CD14-positive monocyte (primary cell): ENCODE results near the gene TANC1. TPM values are rescaled to one million over a fixed set of nuclear protein-coding genes. Genes with fewer than 3 reads are reported as not detected.

ENCODE experiments used
- DNase-seq, 3 donors: peaks; one replicate each; pipeline ENCODE4 v3.0.0-alpha.2; 2011 to 2022
- H2AFZ ChIP-seq: 2 replicates; pipeline ENCODE4 v1.6.0; 2012; ENCODE audit warnings: mild to moderate bottlenecking, low read depth, low read length, inconsistent platforms; ENCODE audit not compliant: insufficient read depth, poor library complexity, severe bottlenecking
- H3K27ac ChIP-seq, 2 donors: 1 replicate in 1 of 2; 2 replicates in 1 of 2; pipeline ENCODE4 v1.5.1; 2012 to 2013; ENCODE audit warnings: low read length in 2 of 2, control low read depth in 1 of 2, inconsistent platforms in 1 of 2, low read depth in 1 of 2, mild to moderate bottlenecking in 1 of 2
- H3K27me3 ChIP-seq, 2 donors: one replicate each; pipeline versions ENCODE4 v1.6.0 to v1.6.1; 2011 to 2013; ENCODE audit warnings: low read length in 2 of 2; ENCODE audit not compliant: control insufficient read depth in 2 of 2, insufficient read depth in 2 of 2
- H3K36me3 ChIP-seq, 2 donors: replicated peaks in 1 of 2; 1 replicate in 1 of 2; 2 replicates in 1 of 2; pipeline versions ENCODE4 v1.5.1 to v1.6.1; 2012 to 2013; ENCODE audit warnings: low read length in 2 of 2, control low read depth in 1 of 2, inconsistent platforms in 1 of 2, mild to moderate bottlenecking in 1 of 2; ENCODE audit not compliant: insufficient read depth in 2 of 2, control insufficient read depth in 1 of 2
- H3K4me1 ChIP-seq, 2 donors: 1 replicate in 1 of 2; 2 replicates in 1 of 2; pipeline versions ENCODE4 v1.5.1 to v1.6.1; 2012 to 2013; ENCODE audit warnings: low read length in 2 of 2, control low read depth in 1 of 2, inconsistent platforms in 1 of 2, mild to moderate bottlenecking in 1 of 2, moderate library complexity in 1 of 2; ENCODE audit not compliant: insufficient read depth in 2 of 2, control insufficient read depth in 1 of 2
- H3K4me2 ChIP-seq: replicated peaks from 2 replicates; pipeline ENCODE3; 2012; ENCODE audit warnings: low read length, moderate library complexity, mild to moderate bottlenecking; ENCODE audit not compliant: poor library complexity, severe bottlenecking; ENCODE audit errors: extremely low read depth
- H3K4me3 ChIP-seq, 3 experiments: fragments of 200-600 bp in 1 of 3; sonication (generic) in 1 of 3; replicated peaks in 1 of 3; 1 replicate in 2 of 3; 2 replicates in 1 of 3; pipeline ENCODE4 v1.5.1; 2011 to 2013; ENCODE audit warnings: low read length in 3 of 3, mild to moderate bottlenecking in 3 of 3, control low read depth in 2 of 3, low read depth in 2 of 3, inconsistent platforms in 1 of 3, moderate library complexity in 1 of 3
- H3K79me2 ChIP-seq: 2 replicates; pipeline ENCODE4 v1.6.0; 2012; ENCODE audit warnings: mild to moderate bottlenecking, control low read depth, inconsistent platforms, low read length, moderate library complexity; ENCODE audit not compliant: insufficient read depth
- H3K9ac ChIP-seq: 2 replicates; pipeline ENCODE4 v1.6.0; 2017; ENCODE audit warnings: low read length, mild to moderate bottlenecking; ENCODE audit not compliant: insufficient read depth, poor library complexity, severe bottlenecking
- H3K9me3 ChIP-seq, 2 donors: replicated peaks in 1 of 2; 1 replicate in 1 of 2; 2 replicates in 1 of 2; pipeline versions ENCODE4 v1.5.1 to v1.6.1; 2012 to 2013; ENCODE audit warnings: low read length in 2 of 2, control low read depth in 1 of 2; ENCODE audit not compliant: control insufficient read depth in 1 of 2, insufficient read depth in 1 of 2
- H4K20me1 ChIP-seq: 2 replicates; pipeline ENCODE4 v1.6.0; 2012; ENCODE audit warnings: mild to moderate bottlenecking, low read length, control low read depth, moderate library complexity; ENCODE audit not compliant: insufficient read depth
- H3K27ac Mint-ChIP-seq, 7 donors: one replicate each; pipeline ENCODE4 v1.8.0; 2020; ENCODE audit warnings: mild to moderate bottlenecking in 7 of 7, mixed read lengths in 7 of 7, moderate library complexity in 6 of 7, inconsistent platforms in 2 of 7
- H3K27me3 Mint-ChIP-seq, 3 donors: one replicate each; pipeline ENCODE4 v1.8.0; 2021 to 2022; ENCODE audit warnings: low read depth in 3 of 3, mild to moderate bottlenecking in 3 of 3, mixed read lengths in 3 of 3, moderate library complexity in 3 of 3, inconsistent platforms in 1 of 3
- H3K36me3 Mint-ChIP-seq, 2 donors: one replicate each; pipeline ENCODE4 v1.8.0; 2020; ENCODE audit warnings: mixed read lengths in 2 of 2, inconsistent platforms in 1 of 2, mild to moderate bottlenecking in 1 of 2
- H3K4me1 Mint-ChIP-seq: one replicate; pipeline ENCODE4 v1.8.0; 2020; ENCODE audit warnings: mild to moderate bottlenecking, mixed read lengths
- H3K4me3 Mint-ChIP-seq, 2 donors: one replicate each; pipeline ENCODE4 v1.8.0; 2020; ENCODE audit warnings: mild to moderate bottlenecking in 2 of 2, mixed read lengths in 2 of 2, moderate library complexity in 1 of 2
- H3K9me3 Mint-ChIP-seq, 7 donors: one replicate each; pipeline ENCODE4 v1.8.0; 2020 to 2022; ENCODE audit warnings: mixed read lengths in 7 of 7, mild to moderate bottlenecking in 6 of 7, moderate library complexity in 6 of 7, inconsistent platforms in 2 of 7
- CTCF ChIP-seq: fragments of 200-600 bp; IDR thresholded peaks from one replicate; pipeline ENCODE4 v1.8.0; 2022; ENCODE audit warnings: antibody characterized with exemption, mild to moderate bottlenecking
- WGBS: methylation state at CpG from one replicate; pipeline ENCODE4 v1.1.5; 2013; ENCODE audit warnings: missing lambda C conversion rate; ENCODE audit not compliant: insufficient coverage; 5-methylcytosine and 5-hydroxymethylcytosine counted together
- intact Hi-C, 2 donors: fragments of 100-400 bp; cut with micrococcal nuclease; formaldehyde crosslinking; loops; one replicate each; pipeline versions ENCODE4 v1.15.0 to v1.15.1; 2023
- polyA plus RNA-seq, 3 donors: library from polyadenylated mRNA; depleted of rRNA in 1 of 3; unstranded in 2 of 3; stranded (reverse) in 1 of 3; fragments of 300-500 nt in 2 of 3; fragments of >200 nt in 1 of 3; fragmentation: Illumina TruSeq in 2 of 3; gene quantifications; 1 replicate in 2 of 3; 2 replicates in 1 of 3; pipeline ENCODE4 v1.2.3, GENCODE V29; 2012 to 2021

The TANC1 gene
- polyA plus RNA-seq, 3 donors, result 0.04 TPM; not detected in 2

GRCh38 chr2:159013103-159013502, 44.7 kb downstream of the TANC1 start:
- no peak overlapping the region for H3K27ac ChIP-seq
- H4K20me1 ChIP-seq, result no peaks in the 10 kb centered on the region
- H3K36me3 Mint-ChIP-seq, result peaks cover 0 to 3% of the 10 kb centered on the region in 2 donors
- no peaks in the 10 kb centered on the region for H3K79me2 ChIP-seq
- no peaks in the 10 kb centered on the region for H3K36me3 ChIP-seq
- whole genome bisulfite sequencing, result no CpG with 5 or more reads among the region's 3 CpGs
- H3K4me3 Mint-ChIP-seq, result no peak overlapping the region
- intact Hi-C loops, result no loop called here
- H3K4me2 ChIP-seq, result no peak overlapping the region
- H3K9me3 Mint-ChIP-seq, result peaks cover 18 to 33% (median 30%) of the 10 kb centered on the region in 7 donors
- H3K4me1 ChIP-seq, result no peaks in the 10 kb centered on the region
- H2AFZ ChIP-seq, result no peak overlapping the region
- no peak for TF ChIP-seq CTCF
- H3K4me3 ChIP-seq, result no peak overlapping the region
- no peak overlapping the region for H3K9ac ChIP-seq
- peak overlapping the region in 1 of 7 donors; percentile 0 for H3K27ac Mint-ChIP-seq
- no peaks in the 10 kb centered on the region for H3K4me1 Mint-ChIP-seq
- H3K27me3 Mint-ChIP-seq, result no peaks in the 10 kb centered on the region
- H3K27me3 ChIP-seq, result no peaks in the 10 kb centered on the region
- DNase-seq, result no peak
- H3K9me3 ChIP-seq, result peaks cover 20 to 26% of the 10 kb centered on the region in 2 donors

DNA sequence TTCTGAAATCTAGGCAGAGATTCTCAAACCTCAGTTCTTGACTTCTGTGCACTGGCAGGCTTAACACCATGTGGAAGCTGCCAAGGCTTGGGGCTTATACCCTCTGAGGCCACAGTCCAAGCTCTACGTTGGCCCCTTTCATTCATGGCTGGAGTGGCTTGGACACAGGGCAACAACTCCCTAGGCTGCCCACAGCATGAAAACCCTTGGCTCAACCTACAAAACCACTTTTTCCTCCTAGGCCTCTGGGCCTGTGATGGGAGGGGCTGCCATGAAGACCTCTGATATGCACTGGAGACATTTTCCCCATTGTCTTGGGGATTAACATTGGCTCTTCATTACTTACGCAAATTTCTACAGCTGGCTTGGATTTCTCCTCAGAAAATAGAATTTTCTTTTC, 46.7 kb downstream of the TANC1 start:
- DNase-seq, result no peak
- Histone ChIP-seq H3K27me3 (no peaks in the 10 kb centered on the region), H3K9ac (no peak overlapping the region), H3K79me2 (no peaks in the 10 kb centered on the region), H3K36me3 (no peaks in the 10 kb centered on the region), H2AFZ (no peak overlapping the region), H3K27ac (no peak overlapping the region), H3K4me2 (no peak overlapping the region), H3K4me1 (no peaks in the 10 kb centered on the region), H4K20me1 (no peaks in the 10 kb centered on the region), H3K9me3 (peaks cover 20 to 26% of the 10 kb centered on the region in 2 donors), H3K4me3 (no peak overlapping the region)
- H3K27ac Mint-ChIP-seq, result no peak overlapping the region
- intact Hi-C loops, result no loop called here
- no peaks in the 10 kb centered on the region for H3K27me3 Mint-ChIP-seq
- TF ChIP-seq CTCF, result no peak
- no peak overlapping the region for H3K4me3 Mint-ChIP-seq
- H3K9me3 Mint-ChIP-seq, result peaks cover 18 to 38% (median 33%) of the 10 kb centered on the region in 7 donors
- H3K4me1 Mint-ChIP-seq, result no peaks in the 10 kb centered on the region
- H3K36me3 Mint-ChIP-seq, result peaks cover 0 to 3% of the 10 kb centered on the region in 2 donors
- WGBS, result 100% methylated on average over 2 of the region's 2 CpGs
